ENCODE results near the gene XPA. TPM values are rescaled to one million over a fixed set of nuclear protein-coding genes. Genes with fewer than 3 reads are reported as not detected.

XPA gene
- total RNA-seq: 5.8 and 9.6 TPM in 2 replicates

DNA sequence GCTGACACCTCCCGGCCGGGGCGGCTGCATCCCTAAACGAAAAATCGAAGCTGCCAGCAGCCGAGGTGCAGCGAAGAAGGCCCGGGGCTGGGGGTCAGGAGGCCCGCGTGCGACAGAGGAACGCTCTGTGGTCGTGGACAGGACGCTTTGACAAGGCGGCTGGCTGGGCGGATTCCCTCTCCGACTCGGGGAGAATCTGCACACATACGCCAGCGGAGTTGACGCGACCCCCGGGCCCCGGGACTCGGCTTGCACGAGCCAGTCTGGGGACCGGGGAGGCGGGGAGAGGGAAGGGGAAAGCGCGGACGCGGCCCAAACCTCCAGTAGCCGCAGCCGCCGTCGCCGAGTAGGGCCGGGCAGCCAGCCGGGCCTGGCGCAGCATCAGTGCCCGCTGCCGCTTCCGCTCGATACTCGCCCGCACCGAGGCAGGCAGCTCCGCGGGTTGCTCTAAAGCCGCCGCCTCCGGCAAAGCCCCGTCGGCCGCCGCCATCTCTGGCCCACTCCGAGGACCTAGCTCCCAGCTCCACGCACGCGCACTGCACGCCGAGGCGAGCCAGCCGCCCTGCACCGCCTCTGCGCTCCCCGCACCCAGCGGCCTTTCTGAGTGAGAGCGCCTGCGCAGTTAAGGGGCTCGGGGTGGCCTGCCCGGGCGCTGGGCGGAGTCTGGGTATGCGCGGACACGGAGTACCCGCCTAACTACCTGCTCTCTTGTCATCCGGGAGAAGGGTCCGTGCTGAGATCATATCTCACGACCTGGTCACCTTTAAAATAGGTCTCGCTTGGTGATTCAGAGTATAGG, at the start of gene XPA:
Gene XPA (minus strand): TSS at position 538 of the 799 bp plus-strand sequence. CDS start 48 bp downstream, at position 490.

DNA sequence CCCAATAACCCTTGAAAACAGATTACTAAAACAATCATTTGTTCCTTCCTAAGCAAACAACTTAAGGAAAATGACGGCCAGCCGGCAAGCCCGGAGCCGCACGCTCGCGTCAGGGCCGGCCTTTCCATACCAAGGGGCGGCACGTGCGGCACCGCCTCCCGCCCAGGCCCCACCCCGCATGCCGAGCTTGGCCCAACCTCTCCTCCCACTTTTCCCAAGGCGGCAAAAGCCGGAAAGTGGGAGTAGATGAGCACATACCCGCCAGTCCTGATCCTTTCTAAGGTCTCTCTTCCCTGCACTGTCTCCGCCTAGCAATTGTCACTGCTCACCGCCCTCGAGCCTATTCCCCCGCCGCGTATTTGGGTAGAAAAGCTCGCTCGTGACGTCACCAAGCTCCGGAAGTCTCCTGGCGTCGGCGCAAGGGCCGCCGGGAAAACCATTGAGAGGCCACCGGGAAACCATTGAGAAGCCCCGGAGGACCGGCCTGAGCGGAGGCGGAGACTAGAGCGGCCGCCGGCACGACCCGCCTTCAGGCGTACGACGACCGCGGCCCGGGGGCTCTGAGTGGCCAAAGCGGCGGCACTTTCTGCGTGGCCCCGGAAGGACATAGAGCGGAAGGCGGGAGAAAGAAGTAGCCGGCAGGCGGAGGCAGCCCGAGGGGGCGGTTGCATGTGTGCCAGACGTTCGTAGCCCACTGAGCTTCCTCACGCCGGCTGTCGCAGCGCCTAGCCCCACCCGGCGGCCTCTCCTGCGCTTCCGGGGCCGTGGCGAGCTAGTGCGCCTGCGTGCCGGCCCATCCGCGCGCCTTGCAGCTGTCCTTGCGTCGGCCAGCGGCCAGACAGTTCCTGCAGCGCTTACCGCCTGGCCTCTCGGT, 63.9 kb downstream of the XPA start, which contains the start of the genes NCBP1 and TSTD2:
Gene NCBP1 (plus strand): TSS at position 837 of the 874 bp plus-strand sequence. CDS start 61 bp downstream, outside the sequence.
Gene TSTD2 (minus strand): TSS at position 384 of the 874 bp plus-strand sequence. CDS start 5,806 bp downstream, outside the sequence.

Other genes starting within 250 kb of the XPA start
- gene TMOD1, start 195.7 kb downstream of the XPA start, total RNA-seq: under 0.01 and 0.17 TPM in 2 replicates
- 11.8 and 17.0 TPM in 2 replicates for gene TSTD2, start 64.0 kb downstream of the XPA start, total RNA-seq
- gene NCBP1, start 63.5 kb downstream of the XPA start, total RNA-seq: 36.4 and 46.7 TPM in 2 replicates
- gene FOXE1, start 155.9 kb upstream of the XPA start, total RNA-seq: not detected in 2 replicates
- gene TRMO, start 225.2 kb upstream of the XPA start, total RNA-seq: 13.1 and 15.9 TPM in 2 replicates
- not detected in 2 replicates for gene HEMGN, start 240.8 kb upstream of the XPA start, total RNA-seq

Data from smooth muscle cell of trachea (primary cell).